GM13976 (cell line): ENCODE results near the gene ANK3.

Source experiments
- DNase-seq: peaks from one replicate; pipeline ENCODE4 v3.0.0; 2012; ENCODE audit warnings: low spot score
- CTCF ChIP-seq: IDR thresholded peaks from 2 replicates; pipeline ENCODE4 v1.5.1; 2012; ENCODE audit warnings: borderline replicate concordance, mild to moderate bottlenecking; ENCODE audit not compliant: insufficient read depth; ENCODE audit errors: extremely low read depth, missing control alignments, control extremely low read depth
- in situ Hi-C: fragments of 300-500 bp; cut with MboI; formaldehyde crosslinking; loops from one replicate; pipeline ENCODE4 v1.12.0; 2022; ENCODE audit warnings: low sequenced_read_pairs, mixed read lengths, inconsistent platforms; ENCODE audit not compliant: unreplicated experiment

ANK3 gene

GRCh38 chr10:60331886-60332285 is 57.8 kb downstream of the ANK3 start:
- DNase-seq = no peak
- in situ Hi-C loops = no loop called here
- no peak for TF ChIP-seq CTCF

- in situ Hi-C loops = no loop called here
- TF ChIP-seq CTCF = no peak
Observed at GRCh38 chr10:60323162-60323561, 66.5 kb downstream of the ANK3 start.

DNA sequence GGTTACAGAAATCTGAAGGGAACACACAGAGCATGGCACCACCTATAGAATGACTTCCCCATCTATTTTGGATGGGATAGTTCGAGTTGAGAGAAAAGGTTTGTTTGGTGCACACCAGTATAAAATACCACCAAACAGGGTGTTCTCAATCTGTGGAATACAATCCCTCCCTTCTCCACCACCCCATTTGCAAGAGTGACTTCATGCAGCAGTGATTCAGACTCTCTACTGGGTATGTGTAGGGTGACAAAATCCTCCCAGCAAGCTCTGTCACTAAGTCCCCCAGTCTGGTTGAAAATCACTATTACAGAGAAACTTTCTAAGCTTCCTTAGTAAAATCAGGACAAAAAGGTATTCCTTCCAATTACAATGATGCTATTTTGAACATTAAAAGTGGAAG is 69.0 kb downstream of the ANK3 start:
- no peak for TF ChIP-seq CTCF
- in situ Hi-C loops = no loop called here
- no peak for DNase-seq

More at GRCh38 chr10:60323162-60323561, 66.5 kb downstream of the ANK3 start:
- no peak for DNase-seq

- DNase-seq = no peak
- no peak for TF ChIP-seq CTCF
- in situ Hi-C loops = no loop called here
Observed at GRCh38 chr10:60316029-60316428, 73.6 kb downstream of the ANK3 start.

- TF ChIP-seq CTCF = no peak
- in situ Hi-C loops = no loop called here
- no peak for DNase-seq
Observed at GRCh38 chr10:60315311-60315710, 74.4 kb downstream of the ANK3 start.

GRCh38 chr10:60314069-60314940 is 75.4 kb downstream of the ANK3 start:
- TF ChIP-seq CTCF = no peak
- in situ Hi-C loops = no loop called here
- DNase-seq = no peak

GRCh38 chr10:60313589-60313952 is 76.1 kb downstream of the ANK3 start:
- no peak for DNase-seq
- TF ChIP-seq CTCF = no peak
- in situ Hi-C loops = no loop called here
